Measurements from ENCODE around the gene CAPRIN2. TPM values are rescaled to one million over a fixed set of nuclear protein-coding genes. Genes with fewer than 3 reads are reported as not detected.
A peak's percentile ranks its signal among the peaks of the same experiment; 100 is the strongest.

Gene CAPRIN2
- total RNA-seq, 4 donors from 2014 or later, result 6.3 to 21.1 (median 7.2) TPM

DNA sequence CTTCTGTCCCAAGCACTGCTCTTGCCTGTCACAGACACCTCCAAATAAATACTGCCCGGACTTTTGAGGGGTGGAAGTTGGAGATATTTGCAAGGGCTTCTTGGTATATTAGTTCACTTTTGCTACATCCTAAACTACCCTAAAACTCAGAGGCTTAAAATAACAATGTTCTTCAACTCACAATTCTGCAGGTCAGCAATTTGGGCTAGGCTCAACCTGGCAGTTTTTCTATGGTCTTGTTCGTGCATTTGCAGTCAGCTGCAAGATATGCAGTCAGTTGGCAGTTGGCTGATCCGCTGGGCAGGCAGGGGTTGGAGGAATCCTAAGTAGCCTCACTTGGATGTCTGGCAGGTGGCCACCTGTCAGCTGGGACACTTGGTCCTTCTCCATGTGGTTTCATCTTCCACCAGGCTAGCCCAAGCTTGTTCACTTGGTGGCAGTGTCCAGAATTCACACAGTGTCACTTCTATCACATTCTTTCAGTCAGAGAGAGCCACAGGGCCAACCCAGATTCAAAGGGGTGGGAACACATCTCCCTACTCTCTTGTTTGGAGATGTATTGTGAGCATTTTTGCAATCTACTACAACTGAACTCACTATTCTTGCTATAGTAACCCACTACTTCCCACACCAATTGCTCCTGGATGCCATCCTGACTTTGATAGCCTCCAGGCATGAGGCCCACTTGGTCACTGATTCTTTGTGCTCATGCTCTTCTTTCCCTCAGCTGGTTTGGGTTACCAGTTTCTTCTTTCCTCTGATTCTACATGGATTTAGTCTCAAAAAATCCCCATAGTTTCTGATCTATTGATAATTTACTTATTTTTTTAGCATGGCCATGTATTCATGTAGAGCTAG lies 27.8 kb upstream of the CAPRIN2 start:
- TF ChIP-seq, protein P1, sequence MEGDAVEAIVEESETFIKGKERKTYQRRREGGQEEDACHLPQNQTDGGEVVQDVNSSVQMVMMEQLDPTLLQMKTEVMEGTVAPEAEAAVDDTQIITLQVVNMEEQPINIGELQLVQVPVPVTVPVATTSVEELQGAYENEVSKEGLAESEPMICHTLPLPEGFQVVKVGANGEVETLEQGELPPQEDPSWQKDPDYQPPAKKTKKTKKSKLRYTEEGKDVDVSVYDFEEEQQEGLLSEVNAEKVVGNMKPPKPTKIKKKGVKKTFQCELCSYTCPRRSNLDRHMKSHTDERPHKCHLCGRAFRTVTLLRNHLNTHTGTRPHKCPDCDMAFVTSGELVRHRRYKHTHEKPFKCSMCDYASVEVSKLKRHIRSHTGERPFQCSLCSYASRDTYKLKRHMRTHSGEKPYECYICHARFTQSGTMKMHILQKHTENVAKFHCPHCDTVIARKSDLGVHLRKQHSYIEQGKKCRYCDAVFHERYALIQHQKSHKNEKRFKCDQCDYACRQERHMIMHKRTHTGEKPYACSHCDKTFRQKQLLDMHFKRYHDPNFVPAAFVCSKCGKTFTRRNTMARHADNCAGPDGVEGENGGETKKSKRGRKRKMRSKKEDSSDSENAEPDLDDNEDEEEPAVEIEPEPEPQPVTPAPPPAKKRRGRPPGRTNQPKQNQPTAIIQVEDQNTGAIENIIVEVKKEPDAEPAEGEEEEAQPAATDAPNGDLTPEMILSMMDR (IDR thresholded peaks at IDR 0.05 in 4 of 5, conservative IDR thresholded peaks at IDR 0.05 in 1 of 5), result no peak
- no peak for TF ChIP-seq POLR2A (IDR thresholded peaks at IDR 0.05)
- no peak overlapping the region for H3K4me3 ChIP-seq
- H3K27me3 ChIP-seq, result no peaks in the 10 kb centered on the region
- no peaks in the 10 kb centered on the region for H3K9me3 ChIP-seq
- H3K36me3 ChIP-seq, result no peaks in the 10 kb centered on the region
- H3K27ac ChIP-seq, result peak overlapping the region; percentile 9 to 63 (median 46)
- peak; percentile 96 to 97 for ATAC-seq
- H3K4me1 ChIP-seq, result peaks cover 9 to 13% of the 10 kb centered on the region in 2 donors
- in situ Hi-C loops (cut with MboI; ENCODE audit: low sequenced_read_pairs in 4 of 4), result no loop called here
- DNase-seq, result peak; percentile 70 to 82
- intact Hi-C loops (cut with DNase I; ENCODE audit: low total_unique reads), result loop anchor here (2.0 kb wide), 1 partner anchor 28 kb away; the partner anchor contains the start of gene CAPRIN2

GRCh38 chr12:30779578-30779977 lies 24.8 kb upstream of the CAPRIN2 start:
- DNase-seq, result no peak
- no peak for TF ChIP-seq POLR2A (IDR thresholded peaks at IDR 0.05)
- TF ChIP-seq, protein P1 (IDR thresholded peaks at IDR 0.05 in 4 of 5, conservative IDR thresholded peaks at IDR 0.05 in 1 of 5), result no peak
- intact Hi-C loops (cut with DNase I; ENCODE audit: low total_unique reads), result no loop called here

DNA sequence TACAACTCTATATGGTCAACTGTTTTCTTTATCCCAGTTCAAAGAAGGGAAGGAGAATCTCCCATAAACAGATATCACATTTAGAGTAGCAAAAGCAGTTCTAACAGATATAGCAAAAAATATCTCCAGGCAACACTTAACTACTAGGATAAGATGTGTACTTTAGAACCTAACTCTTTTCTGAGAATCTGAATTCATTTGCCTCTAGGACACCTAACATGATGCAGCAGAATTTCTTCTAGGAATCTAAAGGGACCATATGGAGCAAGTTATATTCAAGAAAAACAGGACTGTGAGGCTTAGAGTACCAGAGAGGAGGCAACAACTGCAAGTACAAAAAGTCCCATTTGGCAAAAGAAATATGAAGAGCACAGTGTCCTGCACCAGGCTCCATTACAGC lies 24.4 kb upstream of the CAPRIN2 start:
- no peak for DNase-seq
- peaks cover 9 to 13% of the 10 kb centered on the region in 2 donors for H3K4me1 ChIP-seq
- in situ Hi-C loops (cut with MboI; ENCODE audit: low sequenced_read_pairs in 4 of 4), result no loop called here
- no peak overlapping the region for H3K27ac ChIP-seq
- H3K27me3 ChIP-seq, result no peaks in the 10 kb centered on the region
- no peaks in the 10 kb centered on the region for H3K36me3 ChIP-seq
- intact Hi-C loops (cut with DNase I; ENCODE audit: low total_unique reads), result no loop called here
- H3K9me3 ChIP-seq, result no peaks in the 10 kb centered on the region
- H3K4me3 ChIP-seq, result no peak overlapping the region
- TF ChIP-seq, protein P1 (IDR thresholded peaks at IDR 0.05 in 4 of 5, conservative IDR thresholded peaks at IDR 0.05 in 1 of 5), result no peak
- TF ChIP-seq POLR2A (IDR thresholded peaks at IDR 0.05), result no peak
- ATAC-seq, result no peak

More at GRCh38 chr12:30779578-30779977, 24.8 kb upstream of the CAPRIN2 start:
- Histone ChIP-seq H3K4me1 (peaks cover 9 to 13% of the 10 kb centered on the region in 2 donors), H3K4me3 (no peak overlapping the region), H3K9me3 (no peaks in the 10 kb centered on the region), H3K27me3 (no peaks in the 10 kb centered on the region), H3K36me3 (no peaks in the 10 kb centered on the region), H3K27ac (no peak overlapping the region)
- in situ Hi-C loops (cut with MboI; ENCODE audit: low sequenced_read_pairs in 4 of 4), result no loop called here
- ATAC-seq, result no peak

DNA sequence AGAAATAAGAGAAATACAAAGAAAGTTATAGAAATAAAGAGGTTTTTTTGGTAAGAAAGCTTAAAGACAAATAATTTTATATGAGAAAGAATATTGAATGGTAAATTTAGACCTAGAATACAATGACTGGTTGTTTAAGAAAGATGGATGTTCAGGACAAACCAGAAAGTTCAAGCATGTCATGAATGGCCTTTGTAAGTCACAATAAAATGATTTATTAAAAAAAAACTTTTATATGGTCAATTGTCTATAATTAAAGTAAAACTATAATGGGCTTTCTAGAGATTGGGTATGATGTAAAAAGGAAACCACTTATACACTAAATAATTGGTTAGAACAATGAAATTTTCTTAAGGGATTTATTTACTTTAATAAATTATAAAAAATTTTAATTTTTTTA lies 19.8 kb upstream of the CAPRIN2 start:
- no peaks in the 10 kb centered on the region for H3K27me3 ChIP-seq
- no peaks in the 10 kb centered on the region for H3K9me3 ChIP-seq
- H3K4me3 ChIP-seq, result no peak overlapping the region
- H3K27ac ChIP-seq, result no peak overlapping the region
- no peak for DNase-seq
- TF ChIP-seq, protein P1 (IDR thresholded peaks at IDR 0.05 in 4 of 5, conservative IDR thresholded peaks at IDR 0.05 in 1 of 5), result no peak
- no peak for TF ChIP-seq POLR2A (IDR thresholded peaks at IDR 0.05)
- no peaks in the 10 kb centered on the region for H3K4me1 ChIP-seq
- H3K36me3 ChIP-seq, result no peaks in the 10 kb centered on the region
- in situ Hi-C loops (cut with MboI; ENCODE audit: low sequenced_read_pairs in 4 of 4), result no loop called here
- no peak for ATAC-seq
- intact Hi-C loops (cut with DNase I; ENCODE audit: low total_unique reads), result no loop called here

Measured in gastrocnemius medialis (tissue), 4 donors.